ENCODE results near the gene CUL3. TPM values are rescaled to one million over a fixed set of nuclear protein-coding genes. Genes with fewer than 3 reads are reported as not detected.

Gene CUL3
- polyA plus RNA-seq, 3 donors = 12.3 to 28.7 (median 12.9) TPM

- H3K9ac ChIP-seq (ENCODE audit: insufficient read depth, low read length, poor library complexity, severe bottlenecking) = no peak overlapping the region
- no peak overlapping the region for H3K27ac Mint-ChIP-seq
- no peak overlapping the region for H3K27ac ChIP-seq (ENCODE audit: low read depth in 1 of 2, low read length in 2 of 2)
- H3K79me2 ChIP-seq (ENCODE audit: insufficient read depth, low read length) = peaks cover 98% of the 10 kb centered on the region
- H3K9me3 Mint-ChIP-seq = no peaks in the 10 kb centered on the region
- H3K36me3 ChIP-seq (replicated peaks in 1 of 2; ENCODE audit: control insufficient read depth in 1 of 2, insufficient read depth in 2 of 2, low read length in 2 of 2) = peaks cover 7 to 35% of the 10 kb centered on the region in 2 donors
- H3K36me3 Mint-ChIP-seq = peaks cover 20 to 29% of the 10 kb centered on the region in 2 donors
- H4K20me1 ChIP-seq (ENCODE audit: insufficient read depth, low read length) = peaks cover 100% of the 10 kb centered on the region
- no peak overlapping the region for H3K4me2 ChIP-seq (replicated peaks; ENCODE audit: extremely low read depth, low read length, poor library complexity, severe bottlenecking)
- TF ChIP-seq CTCF (IDR thresholded peaks at IDR 0.05) = no peak
- no peaks in the 10 kb centered on the region for H3K9me3 ChIP-seq (replicated peaks in 1 of 2; ENCODE audit: control insufficient read depth in 1 of 2, insufficient read depth in 1 of 2, low read length in 2 of 2)
- H3K4me3 Mint-ChIP-seq = no peak overlapping the region
- H3K4me3 ChIP-seq (replicated peaks in 1 of 3; ENCODE audit: low read depth in 2 of 3, low read length in 3 of 3) = no peak overlapping the region
- H3K4me1 Mint-ChIP-seq = no peaks in the 10 kb centered on the region
- H2AFZ ChIP-seq (ENCODE audit: insufficient read depth, low read depth, low read length, poor library complexity, severe bottlenecking) = no peak overlapping the region
- DNase-seq = no peak
- whole genome bisulfite sequencing (ENCODE audit: insufficient coverage) = 98% methylated on average over 3 of the region's 4 CpGs
- intact Hi-C loops (cut with micrococcal nuclease) = no loop called here
- no peaks in the 10 kb centered on the region for H3K27me3 Mint-ChIP-seq (ENCODE audit: low read depth in 3 of 3)
- H3K27me3 ChIP-seq (ENCODE audit: control insufficient read depth in 2 of 2, insufficient read depth in 2 of 2, low read length in 2 of 2) = no peaks in the 10 kb centered on the region
- H3K4me1 ChIP-seq (ENCODE audit: control insufficient read depth in 1 of 2, insufficient read depth in 2 of 2, low read length in 2 of 2) = no peaks in the 10 kb centered on the region
These were observed 29.3 kb downstream of the CUL3 start for GRCh38 chr2:224555823-224556366.

- Mint-ChIP-seq H3K36me3 (peaks cover 33 to 48% of the 10 kb centered on the region in 2 donors), H3K4me1 (no peaks in the 10 kb centered on the region), H3K4me3 (no peak overlapping the region), H3K9me3 (no peaks in the 10 kb centered on the region), H3K27me3 (ENCODE audit: low read depth in 3 of 3) (no peaks in the 10 kb centered on the region), H3K27ac (no peak overlapping the region)
- DNase-seq = no peak
- Histone ChIP-seq H3K27me3 (ENCODE audit: control insufficient read depth in 2 of 2, insufficient read depth in 2 of 2, low read length in 2 of 2) (no peaks in the 10 kb centered on the region), H3K79me2 (ENCODE audit: insufficient read depth, low read length) (peaks cover 97% of the 10 kb centered on the region), H3K27ac (ENCODE audit: low read depth in 1 of 2, low read length in 2 of 2) (no peak overlapping the region), H3K4me2 (replicated peaks; ENCODE audit: extremely low read depth, low read length, poor library complexity, severe bottlenecking) (no peak overlapping the region), H3K9me3 (replicated peaks in 1 of 2; ENCODE audit: control insufficient read depth in 1 of 2, insufficient read depth in 1 of 2, low read length in 2 of 2) (no peaks in the 10 kb centered on the region), H3K9ac (ENCODE audit: insufficient read depth, low read length, poor library complexity, severe bottlenecking) (no peak overlapping the region), H3K4me1 (ENCODE audit: control insufficient read depth in 1 of 2, insufficient read depth in 2 of 2, low read length in 2 of 2) (no peaks in the 10 kb centered on the region), H4K20me1 (ENCODE audit: insufficient read depth, low read length) (peaks cover 100% of the 10 kb centered on the region), H2AFZ (ENCODE audit: insufficient read depth, low read depth, low read length, poor library complexity, severe bottlenecking) (no peak overlapping the region), H3K4me3 (replicated peaks in 1 of 3; ENCODE audit: low read depth in 2 of 3, low read length in 3 of 3) (no peak overlapping the region), H3K36me3 (replicated peaks in 1 of 2; ENCODE audit: control insufficient read depth in 1 of 2, insufficient read depth in 2 of 2, low read length in 2 of 2) (peaks cover 7 to 48% of the 10 kb centered on the region in 2 donors)
- no peak for TF ChIP-seq CTCF (IDR thresholded peaks at IDR 0.05)
- no CpG with 5 or more reads among the region's 2 CpGs for whole genome bisulfite sequencing (ENCODE audit: insufficient coverage)
- intact Hi-C loops (cut with micrococcal nuclease) = no loop called here
These were observed 32.4 kb downstream of the CUL3 start for GRCh38 chr2:224552771-224553170.
